Loucy (cell line): ENCODE data around the gene TEAD3.

Experiments
- CTCF ChIP-seq: fragments of 200-600 bp; sonication (generic); conservative IDR thresholded peaks from 2 replicates; pipeline ENCODE4 v1.5.1; 2014; ENCODE audit warnings: mild to moderate bottlenecking, antibody characterized with exemption, low read length
- EZH2phosphoT487 ChIP-seq: fragments of 200-600 bp; IDR thresholded peaks from 2 replicates; pipeline ENCODE4 v1.6.1; 2018; ENCODE audit warnings: antibody characterized with exemption, mild to moderate bottlenecking, moderate library complexity, borderline replicate concordance

- TF ChIP-seq CTCF: no peak
- TF ChIP-seq EZH2phosphoT487: no peak
Observed at GRCh38 chr6:35524380-35525020, 27.6 kb upstream of the TEAD3 start.
